ENCODE measurements around the gene SLC44A5.
"Not testable (repeated sequence)": the region's sequence is repeated elsewhere in the genome, so short reads cannot be mapped to it uniquely, and the experiment has no call there.

SLC44A5 gene

DNA sequence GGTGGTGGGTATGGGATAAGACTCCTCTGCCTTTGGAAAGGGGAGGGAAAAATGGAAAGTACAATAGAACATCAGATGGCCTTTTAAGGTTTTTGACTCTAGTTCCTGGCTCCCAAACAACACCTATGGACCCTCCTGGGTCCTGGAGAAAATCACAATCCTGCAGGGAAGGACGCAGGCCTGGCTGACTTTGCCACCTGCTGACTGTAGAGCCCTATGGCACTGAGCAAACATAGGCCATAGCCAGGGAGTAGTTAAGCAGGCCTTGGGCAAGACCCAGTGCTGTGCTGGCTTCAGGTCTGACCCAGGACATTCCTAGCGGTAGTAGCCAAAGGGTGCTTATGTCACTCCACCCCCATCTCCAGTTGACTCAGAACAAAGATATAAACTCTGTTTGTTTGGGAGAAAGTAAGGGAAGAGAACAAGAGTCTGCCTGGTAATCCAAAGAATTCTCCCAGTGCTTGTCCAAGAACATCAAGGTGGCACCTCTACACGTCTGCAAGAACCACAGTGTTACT, 149.0 kb downstream of the SLC44A5 start:
- no peak for DNase-seq (ENCODE audit: low read depth in 2 of 2)

DNA sequence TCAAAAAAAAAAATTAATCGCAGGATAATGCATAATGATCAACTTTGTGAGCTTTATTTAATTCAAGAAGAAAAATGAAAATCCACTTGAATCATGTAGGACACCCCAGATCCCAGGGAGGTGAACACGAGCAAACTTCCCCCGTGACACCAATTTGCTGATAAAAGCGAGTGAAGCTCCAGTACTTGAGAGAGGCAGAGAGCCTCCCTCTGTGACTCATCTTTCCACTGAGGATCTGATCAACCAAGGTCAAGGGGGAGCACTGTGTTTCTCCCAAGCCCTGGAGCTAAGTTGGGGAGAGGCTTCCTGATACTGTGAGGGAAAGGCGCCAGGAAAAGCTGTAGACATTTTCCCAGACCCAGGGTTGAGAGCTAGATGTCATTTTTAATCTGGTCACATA, 160.9 kb downstream of the SLC44A5 start:
- no peak for DNase-seq (ENCODE audit: low read depth in 2 of 2)

GRCh38 chr1:75444220-75444619, 166.7 kb downstream of the SLC44A5 start:
- no peak for DNase-seq (ENCODE audit: low read depth in 2 of 2)

GRCh38 chr1:75440274-75440673, 170.6 kb downstream of the SLC44A5 start:
- DNase-seq (ENCODE audit: low read depth in 2 of 2): no peak

- no peak for DNase-seq (ENCODE audit: low read depth in 2 of 2)
Measured at GRCh38 chr1:75438355-75438754, 172.6 kb downstream of the SLC44A5 start.

DNA sequence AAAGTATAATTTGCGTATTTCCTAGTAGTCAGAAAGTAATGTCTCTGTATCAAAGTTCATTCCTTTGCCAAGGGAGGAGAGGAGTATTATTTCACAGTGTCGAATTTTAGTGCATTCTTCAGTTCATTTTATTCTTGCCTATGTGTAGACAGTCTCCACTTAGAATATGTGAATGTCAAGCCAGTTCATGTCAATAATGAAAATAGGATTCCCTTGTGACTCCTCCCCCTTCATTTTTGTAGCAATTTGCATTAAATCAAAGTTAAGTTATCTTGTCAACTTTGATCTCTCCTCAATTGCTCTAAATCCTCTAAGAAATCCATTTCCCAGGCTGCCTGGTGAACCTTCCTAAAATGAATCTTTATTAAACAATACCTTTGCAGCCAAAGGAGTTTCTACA, 179.1 kb downstream of the SLC44A5 start:
- DNase-seq (ENCODE audit: low read depth in 2 of 2): no peak

DNA sequence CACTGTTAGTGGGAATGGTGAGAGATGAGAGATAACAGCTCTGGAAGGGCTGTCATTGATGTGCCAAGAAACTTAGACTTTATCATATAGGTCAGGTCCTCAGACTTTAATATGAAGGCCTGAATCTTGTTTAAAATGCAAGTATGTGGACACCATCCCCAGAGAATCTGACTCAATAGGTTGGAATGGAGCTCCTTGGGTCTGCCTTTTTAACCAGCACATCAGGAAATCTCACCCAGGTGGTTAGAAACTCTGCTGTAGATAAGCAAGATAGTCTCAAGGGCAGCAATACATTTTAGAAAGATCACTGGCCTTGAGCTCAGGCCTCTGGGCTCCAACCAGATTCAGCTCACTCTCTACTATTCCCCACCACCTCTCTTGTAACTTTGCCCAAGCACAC, 180.4 kb downstream of the SLC44A5 start:
- no peak for DNase-seq (ENCODE audit: low read depth in 2 of 2)

DNA sequence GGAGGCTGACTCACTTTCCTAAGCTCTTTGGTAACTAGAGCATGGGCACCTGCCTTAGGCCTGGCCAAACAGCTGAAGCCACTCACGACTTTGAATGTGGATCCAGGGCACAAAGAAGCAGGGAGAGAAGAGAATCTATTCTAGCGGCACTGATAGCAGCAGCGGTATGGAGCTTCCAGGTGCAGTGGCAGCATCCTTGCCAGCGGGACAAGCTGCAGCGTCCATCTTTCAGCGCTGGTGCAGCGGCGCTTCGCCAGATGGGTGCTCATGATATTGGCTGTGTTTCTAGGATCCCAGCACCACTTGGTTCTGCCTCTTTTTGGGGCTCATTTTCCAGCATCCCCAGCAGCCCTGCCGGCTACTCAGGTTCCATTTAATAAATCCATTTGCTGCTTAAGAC, 184.2 kb downstream of the SLC44A5 start:
- no peak for DNase-seq (ENCODE audit: low read depth in 2 of 2)

DNA sequence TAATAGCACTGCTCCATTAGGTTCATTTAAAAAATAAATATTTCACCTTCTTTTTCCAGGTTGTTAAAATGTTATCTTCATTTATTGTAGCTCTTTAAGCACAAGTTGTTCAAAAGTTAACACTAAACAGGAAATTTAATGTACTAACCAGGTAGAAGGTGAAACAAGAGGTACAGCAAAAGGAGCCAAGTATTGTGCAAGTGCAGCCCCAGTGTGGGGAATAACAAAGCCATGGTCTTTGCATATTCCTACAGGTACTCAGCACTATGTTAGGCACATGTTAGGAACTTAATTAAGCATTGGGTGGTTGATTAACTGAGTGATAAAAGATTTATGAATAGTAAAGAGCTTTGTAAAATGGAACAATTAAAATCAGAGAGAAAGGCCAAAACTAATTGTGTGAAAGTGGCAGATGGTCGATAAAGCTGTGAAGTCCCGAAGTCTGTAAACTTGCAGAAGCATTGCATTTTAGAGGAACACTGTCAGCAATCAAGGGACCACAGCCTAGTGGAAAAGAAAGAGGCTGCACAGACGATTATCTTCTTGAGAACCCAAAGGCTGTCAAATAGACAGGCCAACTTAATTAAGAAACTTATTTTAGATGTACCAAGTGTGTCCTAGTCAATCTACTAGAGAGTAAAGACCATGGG, 185.8 kb downstream of the SLC44A5 start:
- no peak for DNase-seq (ENCODE audit: low read depth in 2 of 2)

DNA sequence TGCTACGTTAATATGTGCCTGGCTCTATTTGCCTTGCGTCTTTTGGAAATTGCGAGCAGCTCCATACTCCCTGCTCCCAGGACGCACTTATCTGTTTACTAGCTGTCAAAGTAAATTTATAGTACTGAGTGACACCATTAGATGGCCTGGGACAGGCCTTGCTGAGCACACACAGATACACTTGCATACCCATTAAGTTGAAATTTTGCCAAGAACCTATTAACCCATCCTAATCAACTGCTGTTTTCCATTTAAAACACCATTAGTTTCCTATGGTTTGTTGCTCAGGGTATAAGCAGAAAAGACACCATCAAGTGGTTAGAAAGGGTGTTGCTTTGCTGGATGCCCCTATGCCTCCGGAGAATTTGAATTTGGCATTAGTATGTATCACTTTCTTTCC, 187.3 kb downstream of the SLC44A5 start:
- DNase-seq (ENCODE audit: low read depth in 2 of 2): no peak

DNA sequence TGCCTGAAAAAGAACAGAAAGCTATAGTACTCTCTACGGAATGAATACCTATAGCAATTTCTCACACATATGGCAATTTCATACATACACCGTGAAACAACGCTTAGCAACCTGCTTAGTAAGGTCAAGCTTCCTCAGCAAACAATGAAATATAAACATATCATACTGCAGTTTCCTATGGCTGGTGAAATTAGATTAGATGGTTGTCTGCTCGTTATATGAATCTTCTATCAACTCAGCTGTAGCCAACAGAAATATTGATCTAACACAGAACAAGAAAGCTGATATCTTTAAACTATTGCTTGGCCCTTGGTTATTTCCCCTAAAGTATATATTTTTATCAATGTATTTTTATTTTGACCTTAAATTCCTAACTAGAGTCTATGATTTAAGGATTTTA, 187.8 kb downstream of the SLC44A5 start:
- no peak for DNase-seq (ENCODE audit: low read depth in 2 of 2)

GRCh38 chr1:75421371-75421770, 189.5 kb downstream of the SLC44A5 start:
- DNase-seq (ENCODE audit: low read depth in 2 of 2): no peak

- DNase-seq (ENCODE audit: low read depth in 2 of 2): no peak
Measured at GRCh38 chr1:75415187-75415586, 195.7 kb downstream of the SLC44A5 start.

DNA sequence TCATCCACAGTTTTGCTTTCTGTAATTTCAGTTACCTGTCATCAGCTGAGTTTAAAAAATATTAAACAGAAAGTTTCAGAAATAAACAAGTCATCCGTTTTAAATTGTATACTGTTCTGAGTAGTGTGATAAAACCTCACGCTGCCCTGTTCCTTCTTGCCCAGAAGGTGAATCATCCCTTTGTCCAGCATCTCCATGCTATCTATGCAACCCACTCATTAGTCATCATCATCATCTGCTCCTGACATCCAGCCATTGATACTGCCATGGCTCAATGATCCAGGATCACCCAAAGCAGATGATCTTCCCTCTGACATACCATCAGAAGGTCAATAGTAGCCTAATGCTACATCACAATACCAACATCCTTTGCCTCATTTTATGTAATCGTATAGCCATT, 198.3 kb downstream of the SLC44A5 start:
- no peak for DNase-seq (ENCODE audit: low read depth in 2 of 2)

DNA sequence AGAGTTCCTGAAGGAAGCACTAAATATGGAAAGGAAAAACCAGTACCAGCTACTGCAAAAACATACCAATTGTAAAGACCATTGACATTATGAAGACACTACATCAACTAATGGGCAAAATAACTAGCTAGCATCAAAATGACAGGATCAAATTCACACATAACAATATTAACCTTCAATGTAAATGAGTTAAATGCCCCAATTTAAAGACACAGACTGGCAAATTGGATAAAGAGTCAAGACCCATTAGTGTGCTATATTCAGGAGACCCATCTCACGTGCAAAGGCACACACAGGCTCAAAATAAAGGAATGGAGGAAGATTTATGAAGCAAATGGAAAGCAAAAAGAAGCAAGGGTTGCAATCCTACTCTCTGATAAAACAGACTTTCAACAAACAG, 206.2 kb downstream of the SLC44A5 start:
- DNase-seq (ENCODE audit: low read depth in 2 of 2): not testable (repeated sequence)

DNA sequence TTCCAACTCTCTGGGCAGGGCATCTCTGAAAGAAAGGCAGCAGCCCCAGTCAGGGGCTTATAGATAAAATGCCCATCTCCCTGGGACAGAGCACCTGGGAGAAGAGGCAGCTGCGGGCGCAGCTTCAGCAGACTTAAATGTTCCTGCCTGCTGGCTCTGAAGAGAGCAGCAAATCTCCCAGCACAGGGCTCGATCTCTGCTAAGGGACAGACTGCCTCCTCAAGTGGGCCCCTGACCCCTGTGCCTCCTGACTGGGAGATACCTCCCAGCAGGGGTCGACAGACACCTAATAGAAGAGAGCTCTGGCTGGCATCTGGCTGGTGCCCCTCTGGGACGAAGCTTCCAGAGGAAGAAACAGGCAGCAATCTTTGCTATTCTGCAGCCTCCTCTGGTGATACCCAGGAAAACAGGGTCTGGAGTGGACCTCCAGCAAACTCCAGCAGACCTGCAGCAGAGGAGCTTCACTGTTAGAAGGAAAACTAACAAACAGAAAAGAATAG, 207.7 kb downstream of the SLC44A5 start:
- not testable (repeated sequence) for DNase-seq (ENCODE audit: low read depth in 2 of 2)

DNA sequence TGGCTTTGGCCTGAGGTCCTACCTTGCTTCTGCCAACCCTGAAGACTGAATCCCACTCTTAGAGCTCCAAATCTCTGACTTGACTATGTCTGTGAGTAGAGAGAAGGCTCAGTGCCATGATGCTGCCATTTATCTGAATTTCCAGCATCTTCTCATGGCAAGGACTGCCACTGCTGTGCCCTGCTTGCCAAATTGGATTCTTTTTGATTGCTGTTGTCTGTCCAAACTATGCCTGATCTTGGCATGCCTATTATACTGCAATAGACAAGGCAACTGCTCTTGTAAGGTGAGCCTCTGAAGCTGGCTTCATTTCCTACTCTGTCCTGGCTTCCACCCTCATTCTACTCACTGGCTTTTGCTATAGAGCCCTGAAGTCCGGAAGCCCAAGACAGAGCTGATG, 210.2 kb downstream of the SLC44A5 start:
- DNase-seq (ENCODE audit: low read depth in 2 of 2): no peak

DNA sequence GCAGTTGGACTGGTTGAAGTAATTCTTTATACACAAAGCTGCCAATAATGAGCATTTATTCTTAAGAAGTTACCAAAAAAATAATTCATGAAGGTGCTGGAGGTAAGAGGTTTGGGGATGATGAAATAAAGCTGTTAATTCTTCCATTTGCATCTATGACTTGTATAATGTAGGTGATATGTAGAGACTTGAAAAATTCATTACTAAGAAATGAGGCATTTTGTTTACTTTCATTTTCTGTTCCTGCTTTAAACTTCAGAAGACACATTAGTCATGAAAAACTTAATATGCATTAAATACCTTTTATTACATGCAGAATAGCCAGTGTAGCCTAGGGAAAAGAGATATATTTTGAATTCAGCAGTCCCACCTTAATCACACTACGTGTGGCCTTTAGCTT, 214.2 kb downstream of the SLC44A5 start:
- DNase-seq (ENCODE audit: low read depth in 2 of 2): no peak

DNA sequence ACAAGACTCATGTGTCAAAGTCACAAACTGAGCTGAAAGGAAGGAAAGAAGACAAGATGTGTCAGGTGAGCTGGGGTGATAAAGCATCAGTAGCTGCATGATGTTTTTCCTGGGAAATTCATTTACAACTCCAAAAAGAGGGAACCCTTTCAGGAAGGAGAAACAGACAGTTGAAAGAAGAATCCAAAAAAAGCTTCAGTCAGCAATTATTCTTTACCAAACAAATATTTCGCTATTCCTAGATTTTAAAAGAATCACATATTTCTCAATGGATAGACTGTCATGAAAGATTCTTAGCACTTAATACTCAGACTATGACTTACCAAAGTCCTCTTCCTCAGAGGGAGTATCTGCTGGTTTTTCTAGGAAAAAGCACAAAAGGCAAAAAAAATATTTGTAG, 214.7 kb downstream of the SLC44A5 start:
- no peak for DNase-seq (ENCODE audit: low read depth in 2 of 2)

- DNase-seq (ENCODE audit: low read depth in 2 of 2): no peak
Measured at GRCh38 chr1:75394386-75395139, 216.4 kb downstream of the SLC44A5 start.

- DNase-seq (ENCODE audit: low read depth in 2 of 2): no peak
Measured at GRCh38 chr1:75392278-75392677, 218.6 kb downstream of the SLC44A5 start.

DNA sequence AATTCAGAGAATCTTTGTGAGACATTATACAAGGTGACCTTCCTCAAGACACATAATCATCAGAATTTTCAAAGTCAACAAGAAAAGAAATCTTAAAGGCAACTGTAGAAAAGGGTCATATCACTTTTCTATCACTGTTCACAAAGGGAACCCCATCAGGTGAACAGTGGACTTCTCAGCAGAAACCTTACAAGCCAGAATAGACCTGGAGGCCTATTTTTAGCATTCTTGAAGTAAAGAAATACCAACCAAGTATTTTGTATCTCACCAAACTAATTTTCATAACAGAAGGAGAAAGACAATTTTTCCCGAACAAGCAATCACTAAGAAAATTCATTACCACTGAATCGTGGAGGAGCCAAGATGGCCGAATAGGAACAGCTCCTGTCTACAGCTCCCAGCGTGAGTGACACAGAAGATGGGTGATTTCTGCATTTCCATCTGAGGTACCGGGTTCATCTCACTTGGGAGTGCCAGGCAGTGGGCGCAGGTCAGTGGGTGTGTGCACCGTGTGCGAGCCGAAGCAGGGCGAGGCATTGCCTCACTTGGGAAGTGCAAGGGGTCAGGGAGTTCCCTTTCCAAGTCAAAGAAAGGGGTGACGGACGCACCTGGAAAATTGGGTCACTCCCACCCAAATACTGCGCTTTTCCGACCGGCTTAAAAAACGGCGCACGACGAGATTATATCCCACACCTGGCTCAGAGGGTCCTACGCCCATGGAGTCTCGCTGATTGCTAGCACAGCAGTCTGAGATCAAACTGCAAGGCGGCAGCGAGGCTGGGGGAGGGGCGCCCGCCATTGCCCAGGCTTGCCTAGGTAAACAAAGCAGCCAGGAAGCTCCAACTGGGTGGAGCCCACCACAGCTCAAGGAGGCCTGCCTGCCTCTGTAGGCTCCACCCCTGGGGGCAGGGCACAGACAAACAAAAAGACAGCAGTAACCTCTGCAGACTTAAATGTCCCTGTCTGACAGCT, 235.2 kb downstream of the SLC44A5 start:
- DNase-seq (ENCODE audit: low read depth in 2 of 2): not testable (repeated sequence)
